DND-41 (cell line): ENCODE data around the gene PSEN2.

Experiments
- CTCF ChIP-seq: IDR thresholded peaks from 2 replicates; pipeline ENCODE4 v1.5.1; 2012; ENCODE audit warnings: borderline replicate concordance, low read length, moderate library complexity, mild to moderate bottlenecking; ENCODE audit not compliant: poor library complexity, severe bottlenecking; ENCODE audit errors: extremely low read depth
- EZH2 ChIP-seq: IDR thresholded peaks from 3 replicates; pipeline ENCODE4 v1.6.1; 2012; ENCODE audit warnings: borderline replicate concordance, low read depth, mild to moderate bottlenecking, moderate library complexity, low read length, inconsistent platforms; ENCODE audit not compliant: severe bottlenecking

GRCh38 chr1:226886122-226886901 is 15.9 kb downstream of the PSEN2 start:
- no peak for TF ChIP-seq CTCF
- TF ChIP-seq EZH2, result no peak
